HepG2 (cell line): ENCODE measurements around the gene BAHCC1. TPM values are rescaled to one million over a fixed set of nuclear protein-coding genes. Genes with fewer than 3 reads are reported as not detected.
A peak's percentile ranks its signal among the peaks of the same experiment; 100 is the strongest.

Experiments used
- ATF7 ChIP-seq, 2 experiments: fragments of 450-650 bp in 1 of 2; sonication (generic) in 1 of 2; formaldehyde crosslinking in 1 of 2; IDR thresholded peaks; 2 replicates each; pipeline versions ENCODE4 v1.4.0 to v1.6.1; 2016 to 2020; ENCODE audit warnings: antibody characterized with exemption in 1 of 2, mild to moderate bottlenecking in 1 of 2, missing genetic modification reagents in 1 of 2
- ELF4 ChIP-seq: sonication (generic); formaldehyde crosslinking; IDR thresholded peaks from 2 replicates; pipeline ENCODE4 v1.5.0; 2020; ENCODE audit warnings: missing genetic modification reagents, mild to moderate bottlenecking, moderate library complexity, borderline replicate concordance
- GTF3A ChIP-seq: sonication (generic); formaldehyde crosslinking; conservative IDR thresholded peaks from 2 replicates; pipeline ENCODE4 v1.4.0; 2020; ENCODE audit warnings: mild to moderate bottlenecking, missing genetic modification reagents
- PLRG1 ChIP-seq: fragments of 450-650 bp; conservative IDR thresholded peaks from 2 replicates; pipeline ENCODE4 v1.6.1; 2016
- ZNF225 ChIP-seq: sonication (generic); formaldehyde crosslinking; IDR thresholded peaks from 2 replicates; pipeline ENCODE4 v1.4.0; 2020; ENCODE audit warnings: mild to moderate bottlenecking, missing genetic modification reagents
- ZSCAN25 ChIP-seq: sonication (generic); formaldehyde crosslinking; IDR thresholded peaks from 2 replicates; pipeline ENCODE4 v1.8.0; 2022; ENCODE audit warnings: mild to moderate bottlenecking, missing genetic modification reagents
- ZSCAN30 ChIP-seq: sonication (generic); formaldehyde crosslinking; IDR thresholded peaks from 2 replicates; pipeline ENCODE4 v1.5.0; 2020; ENCODE audit warnings: mild to moderate bottlenecking, missing genetic modification reagents
- polyA plus RNA-seq, 8 experiments: library from polyadenylated mRNA; depleted of rRNA in 3 of 8; stranded (reverse) in 7 of 8; unstranded in 1 of 8; fragments of >200 nt; fragmentation: Illumina TruSeq in 4 of 8; extraction: Trizol in 4 of 8; gene quantifications; 2 replicates each; pipeline versions ENCODE4 v1.2.1 to v1.2.3, GENCODE V29; 2011 to 2016; ENCODE audit warnings: low read depth in 4 of 8, missing spikeins in 1 of 8, mixed read lengths in 1 of 8; ENCODE audit not compliant: insufficient read depth in 1 of 8
- total RNA-seq, 5 experiments: library from RNA; depleted of rRNA; stranded (reverse); fragments of >200 nt; fragmentation: Illumina TruSeq; extraction: Trizol; gene quantifications; 2 replicates each; pipeline ENCODE4 v1.2.3, GENCODE V29; 2016; ENCODE audit warnings: low read depth in 1 of 5
- TF ChIP-seq, protein P1 (sequence below): IDR thresholded peaks from 2 replicates; pipeline ENCODE4 v1.6.1; 2016
- TF ChIP-seq, protein P2 (sequence below): sonication (generic); formaldehyde crosslinking; IDR thresholded peaks from 2 replicates; pipeline ENCODE4 v1.4.0; 2020; ENCODE audit warnings: mild to moderate bottlenecking, missing genetic modification reagents
- TF ChIP-seq, protein P3 (sequence below): sonication (generic); IDR thresholded peaks from 2 replicates; pipeline ENCODE4 v1.6.1; 2016; ENCODE audit warnings: low read depth, borderline replicate concordance
- TF ChIP-seq, protein P4 (sequence below): conservative IDR thresholded peaks from 2 replicates; pipeline ENCODE4 v1.6.1; 2018; ENCODE audit warnings: missing genetic modification reagents
- TF ChIP-seq, protein P5 (sequence below): sonication (generic); formaldehyde crosslinking; IDR thresholded peaks from 2 replicates; pipeline ENCODE4 v1.8.1; 2023; ENCODE audit warnings: mild to moderate bottlenecking, missing genetic modification reagents
- TF ChIP-seq, protein P6 (sequence below): sonication (generic); formaldehyde crosslinking; IDR thresholded peaks from 2 replicates; pipeline ENCODE4 v1.4.0; 2020; ENCODE audit warnings: missing genetic modification reagents
- TF ChIP-seq, protein P7 (sequence below): sonication (generic); formaldehyde crosslinking; IDR thresholded peaks from 2 replicates; pipeline ENCODE4 v1.5.0; 2020; ENCODE audit warnings: mild to moderate bottlenecking, missing genetic modification reagents, borderline replicate concordance
- TF ChIP-seq, protein P8 (sequence below): sonication (generic); formaldehyde crosslinking; IDR thresholded peaks from 2 replicates; pipeline ENCODE4 v1.5.0; 2020; ENCODE audit warnings: mild to moderate bottlenecking, low read depth, missing genetic modification reagents, borderline replicate concordance
- TF ChIP-seq, protein P9 (sequence below): sonication (generic); formaldehyde crosslinking; IDR thresholded peaks from 2 replicates; pipeline ENCODE4 v1.9.0; 2021; ENCODE audit warnings: missing genetic modification reagents, borderline replicate concordance

Gene BAHCC1
- total and polyA plus RNA-seq, 2 of the 13 experiments (the other 11 are each of a cell fraction or from before 2014, with no cell fraction given) = 1.4 to 1.7 TPM

DNA sequence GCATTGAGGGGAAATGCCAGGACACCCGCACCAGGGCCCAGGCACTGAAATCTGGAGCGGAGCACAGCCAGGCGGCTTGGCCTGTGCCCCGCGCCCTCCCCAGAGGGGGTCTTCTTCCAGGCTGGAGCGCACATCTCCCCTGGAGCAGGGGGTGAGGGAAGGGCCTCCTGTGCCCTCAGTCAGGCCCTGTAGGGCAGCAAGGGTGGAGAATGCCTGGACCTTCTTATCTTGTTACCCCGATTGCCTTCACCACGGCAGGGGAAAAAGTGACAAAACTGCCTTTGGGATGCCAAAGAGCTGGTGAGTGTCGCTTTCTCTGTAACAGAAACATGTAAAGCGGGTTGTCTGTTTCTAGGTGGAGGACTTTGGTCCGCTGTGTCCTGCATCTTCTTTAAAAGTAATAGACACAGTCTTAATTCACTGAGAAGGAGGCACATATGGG is 48.3 kb upstream of the BAHCC1 start (continued):
- TF ChIP-seq ATF7 (IDR thresholded peaks at IDR 0.05) (no peak), ATF7 (CRISPR knock-in tag; IDR thresholded peaks at IDR 0.05) (no peak), ZSCAN25 (CRISPR knock-in tag) (no peak), ZSCAN30 (CRISPR knock-in tag) (no peak), ELF4 (no peak), GTF3A (CRISPR knock-in tag) (no peak), PLRG1 (no peak), ZNF225 (no peak)
- TF ChIP-seq, protein P1, sequence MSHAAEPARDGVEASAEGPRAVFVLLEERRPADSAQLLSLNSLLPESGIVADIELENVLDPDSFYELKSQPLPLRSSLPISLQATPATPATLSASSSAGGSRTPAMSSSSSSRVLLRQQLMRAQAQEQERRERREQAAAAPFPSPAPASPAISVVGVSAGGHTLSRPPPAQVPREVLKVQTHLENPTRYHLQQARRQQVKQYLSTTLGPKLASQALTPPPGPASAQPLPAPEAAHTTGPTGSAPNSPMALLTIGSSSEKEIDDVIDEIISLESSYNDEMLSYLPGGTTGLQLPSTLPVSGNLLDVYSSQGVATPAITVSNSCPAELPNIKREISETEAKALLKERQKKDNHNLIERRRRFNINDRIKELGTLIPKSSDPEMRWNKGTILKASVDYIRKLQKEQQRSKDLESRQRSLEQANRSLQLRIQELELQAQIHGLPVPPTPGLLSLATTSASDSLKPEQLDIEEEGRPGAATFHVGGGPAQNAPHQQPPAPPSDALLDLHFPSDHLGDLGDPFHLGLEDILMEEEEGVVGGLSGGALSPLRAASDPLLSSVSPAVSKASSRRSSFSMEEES (CRISPR knock-in tag) = no peak
- TF ChIP-seq, protein P2, sequence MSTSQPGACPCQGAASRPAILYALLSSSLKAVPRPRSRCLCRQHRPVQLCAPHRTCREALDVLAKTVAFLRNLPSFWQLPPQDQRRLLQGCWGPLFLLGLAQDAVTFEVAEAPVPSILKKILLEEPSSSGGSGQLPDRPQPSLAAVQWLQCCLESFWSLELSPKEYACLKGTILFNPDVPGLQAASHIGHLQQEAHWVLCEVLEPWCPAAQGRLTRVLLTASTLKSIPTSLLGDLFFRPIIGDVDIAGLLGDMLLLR (CRISPR knock-in tag) = peak; percentile 15; the same call in 1 of the 2 replicates
- TF ChIP-seq, protein P3, sequence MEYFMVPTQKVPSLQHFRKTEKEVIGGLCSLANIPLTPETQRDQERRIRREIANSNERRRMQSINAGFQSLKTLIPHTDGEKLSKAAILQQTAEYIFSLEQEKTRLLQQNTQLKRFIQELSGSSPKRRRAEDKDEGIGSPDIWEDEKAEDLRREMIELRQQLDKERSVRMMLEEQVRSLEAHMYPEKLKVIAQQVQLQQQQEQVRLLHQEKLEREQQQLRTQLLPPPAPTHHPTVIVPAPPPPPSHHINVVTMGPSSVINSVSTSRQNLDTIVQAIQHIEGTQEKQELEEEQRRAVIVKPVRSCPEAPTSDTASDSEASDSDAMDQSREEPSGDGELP = no peak
- TF ChIP-seq, protein P4, sequence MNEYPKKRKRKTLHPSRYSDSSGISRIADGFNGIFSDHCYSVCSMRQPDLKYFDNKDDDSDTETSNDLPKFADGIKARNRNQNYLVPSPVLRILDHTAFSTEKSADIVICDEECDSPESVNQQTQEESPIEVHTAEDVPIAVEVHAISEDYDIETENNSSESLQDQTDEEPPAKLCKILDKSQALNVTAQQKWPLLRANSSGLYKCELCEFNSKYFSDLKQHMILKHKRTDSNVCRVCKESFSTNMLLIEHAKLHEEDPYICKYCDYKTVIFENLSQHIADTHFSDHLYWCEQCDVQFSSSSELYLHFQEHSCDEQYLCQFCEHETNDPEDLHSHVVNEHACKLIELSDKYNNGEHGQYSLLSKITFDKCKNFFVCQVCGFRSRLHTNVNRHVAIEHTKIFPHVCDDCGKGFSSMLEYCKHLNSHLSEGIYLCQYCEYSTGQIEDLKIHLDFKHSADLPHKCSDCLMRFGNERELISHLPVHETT = no peak
- TF ChIP-seq, protein P5, sequence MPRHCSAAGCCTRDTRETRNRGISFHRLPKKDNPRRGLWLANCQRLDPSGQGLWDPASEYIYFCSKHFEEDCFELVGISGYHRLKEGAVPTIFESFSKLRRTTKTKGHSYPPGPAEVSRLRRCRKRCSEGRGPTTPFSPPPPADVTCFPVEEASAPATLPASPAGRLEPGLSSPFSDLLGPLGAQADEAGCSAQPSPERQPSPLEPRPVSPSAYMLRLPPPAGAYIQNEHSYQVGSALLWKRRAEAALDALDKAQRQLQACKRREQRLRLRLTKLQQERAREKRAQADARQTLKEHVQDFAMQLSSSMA (CRISPR knock-in tag) = no peak
- TF ChIP-seq, protein P6, sequence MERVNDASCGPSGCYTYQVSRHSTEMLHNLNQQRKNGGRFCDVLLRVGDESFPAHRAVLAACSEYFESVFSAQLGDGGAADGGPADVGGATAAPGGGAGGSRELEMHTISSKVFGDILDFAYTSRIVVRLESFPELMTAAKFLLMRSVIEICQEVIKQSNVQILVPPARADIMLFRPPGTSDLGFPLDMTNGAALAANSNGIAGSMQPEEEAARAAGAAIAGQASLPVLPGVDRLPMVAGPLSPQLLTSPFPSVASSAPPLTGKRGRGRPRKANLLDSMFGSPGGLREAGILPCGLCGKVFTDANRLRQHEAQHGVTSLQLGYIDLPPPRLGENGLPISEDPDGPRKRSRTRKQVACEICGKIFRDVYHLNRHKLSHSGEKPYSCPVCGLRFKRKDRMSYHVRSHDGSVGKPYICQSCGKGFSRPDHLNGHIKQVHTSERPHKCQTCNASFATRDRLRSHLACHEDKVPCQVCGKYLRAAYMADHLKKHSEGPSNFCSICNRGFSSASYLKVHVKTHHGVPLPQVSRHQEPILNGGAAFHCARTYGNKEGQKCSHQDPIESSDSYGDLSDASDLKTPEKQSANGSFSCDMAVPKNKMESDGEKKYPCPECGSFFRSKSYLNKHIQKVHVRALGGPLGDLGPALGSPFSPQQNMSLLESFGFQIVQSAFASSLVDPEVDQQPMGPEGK = no peak
- TF ChIP-seq, protein P7, sequence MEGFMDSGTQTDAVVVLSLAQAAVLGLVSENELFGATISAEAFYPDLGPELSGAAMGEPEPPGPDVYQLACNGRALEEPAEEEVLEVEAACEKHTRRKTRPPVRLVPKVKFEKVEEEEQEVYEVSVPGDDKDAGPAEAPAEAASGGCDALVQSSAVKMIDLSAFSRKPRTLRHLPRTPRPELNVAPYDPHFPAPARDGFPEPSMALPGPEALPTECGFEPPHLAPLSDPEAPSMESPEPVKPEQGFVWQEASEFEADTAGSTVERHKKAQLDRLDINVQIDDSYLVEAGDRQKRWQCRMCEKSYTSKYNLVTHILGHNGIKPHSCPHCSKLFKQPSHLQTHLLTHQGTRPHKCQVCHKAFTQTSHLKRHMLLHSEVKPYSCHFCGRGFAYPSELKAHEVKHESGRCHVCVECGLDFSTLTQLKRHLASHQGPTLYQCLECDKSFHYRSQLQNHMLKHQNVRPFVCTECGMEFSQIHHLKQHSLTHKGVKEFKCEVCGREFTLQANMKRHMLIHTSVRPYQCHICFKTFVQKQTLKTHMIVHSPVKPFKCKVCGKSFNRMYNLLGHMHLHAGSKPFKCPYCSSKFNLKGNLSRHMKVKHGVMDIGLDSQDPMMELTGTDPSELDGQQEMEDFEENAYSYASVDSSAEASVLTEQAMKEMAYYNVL (CRISPR knock-in tag) = no peak
- TF ChIP-seq, protein P8, sequence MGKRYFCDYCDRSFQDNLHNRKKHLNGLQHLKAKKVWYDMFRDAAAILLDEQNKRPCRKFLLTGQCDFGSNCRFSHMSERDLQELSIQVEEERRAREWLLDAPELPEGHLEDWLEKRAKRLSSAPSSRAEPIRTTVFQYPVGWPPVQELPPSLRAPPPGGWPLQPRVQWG (CRISPR knock-in tag) = no peak
- TF ChIP-seq, protein P9, sequence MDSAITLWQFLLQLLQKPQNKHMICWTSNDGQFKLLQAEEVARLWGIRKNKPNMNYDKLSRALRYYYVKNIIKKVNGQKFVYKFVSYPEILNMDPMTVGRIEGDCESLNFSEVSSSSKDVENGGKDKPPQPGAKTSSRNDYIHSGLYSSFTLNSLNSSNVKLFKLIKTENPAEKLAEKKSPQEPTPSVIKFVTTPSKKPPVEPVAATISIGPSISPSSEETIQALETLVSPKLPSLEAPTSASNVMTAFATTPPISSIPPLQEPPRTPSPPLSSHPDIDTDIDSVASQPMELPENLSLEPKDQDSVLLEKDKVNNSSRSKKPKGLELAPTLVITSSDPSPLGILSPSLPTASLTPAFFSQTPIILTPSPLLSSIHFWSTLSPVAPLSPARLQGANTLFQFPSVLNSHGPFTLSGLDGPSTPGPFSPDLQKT (CRISPR knock-in tag) = no peak
